Trophoblast cell (in vitro differentiated cells and primary cell): ENCODE measurements around the gene ABI3.
A peak's percentile ranks its signal among the peaks of the same experiment; 100 is the strongest.

Experiments used
- DNase-seq, 2 donors: peaks; one replicate each; pipeline ENCODE4 v3.0.0-alpha.2; 2016
- H2AFZ ChIP-seq: 2 replicates; pipeline ENCODE4 v1.6.1; 2013; ENCODE audit warnings: low read length, moderate library complexity, mild to moderate bottlenecking; ENCODE audit not compliant: insufficient read depth, poor library complexity
- H2AK5ac ChIP-seq: 2 replicates; pipeline ENCODE4 v1.6.1; 2013; ENCODE audit warnings: mild to moderate bottlenecking, low read length
- H2BK120ac ChIP-seq: 2 replicates; pipeline ENCODE4 v1.6.1; 2013; ENCODE audit warnings: low read length, mild to moderate bottlenecking, moderate library complexity; ENCODE audit not compliant: insufficient read depth, poor library complexity
- H2BK12ac ChIP-seq: 2 replicates; pipeline ENCODE4 v1.6.1; 2013; ENCODE audit warnings: mild to moderate bottlenecking, low read length, moderate library complexity
- H2BK5ac ChIP-seq: 2 replicates; pipeline ENCODE4 v1.6.1; 2013; ENCODE audit warnings: low read length, low read depth, moderate library complexity, mild to moderate bottlenecking; ENCODE audit not compliant: poor library complexity
- H3K14ac ChIP-seq: 2 replicates; pipeline ENCODE4 v1.6.1; 2013; ENCODE audit warnings: mild to moderate bottlenecking, low read length
- H3K18ac ChIP-seq: 2 replicates; pipeline ENCODE4 v1.6.1; 2013; ENCODE audit warnings: mild to moderate bottlenecking, low read length
- H3K23ac ChIP-seq: 2 replicates; pipeline ENCODE4 v1.6.1; 2013; ENCODE audit warnings: low read length
- H3K27ac ChIP-seq: 2 replicates; pipeline ENCODE4 v1.5.1; 2013; ENCODE audit warnings: low read depth, mild to moderate bottlenecking, inconsistent platforms, low read length, moderate library complexity
- H3K27me3 ChIP-seq: 2 replicates; pipeline ENCODE4 v1.6.1; 2013; ENCODE audit warnings: inconsistent platforms, mild to moderate bottlenecking, low read length, moderate library complexity; ENCODE audit not compliant: insufficient read depth
- H3K36me3 ChIP-seq, 2 experiments: 1 replicate in 1 of 2; 2 replicates in 1 of 2; pipeline ENCODE4 v1.6.1; 2013; ENCODE audit warnings: low read length in 2 of 2, mild to moderate bottlenecking in 2 of 2, moderate library complexity in 1 of 2; ENCODE audit not compliant: insufficient read depth in 2 of 2, control insufficient read depth in 1 of 2
- H3K4ac ChIP-seq: 2 replicates; pipeline ENCODE4 v1.6.1; 2013; ENCODE audit warnings: low read depth, mild to moderate bottlenecking, low read length, moderate library complexity
- H3K4me1 ChIP-seq, 2 experiments: 1 replicate in 1 of 2; 2 replicates in 1 of 2; pipeline ENCODE4 v1.6.1; 2013; ENCODE audit warnings: low read length in 2 of 2, mild to moderate bottlenecking in 2 of 2, moderate library complexity in 1 of 2; ENCODE audit not compliant: insufficient read depth in 2 of 2, control insufficient read depth in 1 of 2
- H3K4me2 ChIP-seq: 2 replicates; pipeline ENCODE4 v1.6.1; 2013; ENCODE audit warnings: inconsistent platforms, mild to moderate bottlenecking, low read length, moderate library complexity
- H3K4me3 ChIP-seq: 2 replicates; pipeline ENCODE4 v1.5.1; 2013; ENCODE audit warnings: mild to moderate bottlenecking, low read depth, low read length, inconsistent platforms
- H3K79me1 ChIP-seq: one replicate; pipeline ENCODE4 v1.6.1; 2013; ENCODE audit warnings: low read length
- H3K79me2 ChIP-seq: 2 replicates; pipeline ENCODE4 v1.6.1; 2013; ENCODE audit warnings: low read length, mild to moderate bottlenecking; ENCODE audit not compliant: control insufficient read depth, insufficient read depth, poor library complexity
- H3K9ac ChIP-seq: 2 replicates; pipeline ENCODE4 v1.6.1; 2013; ENCODE audit warnings: mild to moderate bottlenecking, low read length
- H3K9me3 ChIP-seq: 2 replicates; pipeline ENCODE4 v1.6.1; 2013; ENCODE audit warnings: low read depth, mild to moderate bottlenecking, control low read depth, inconsistent platforms, low read length; ENCODE audit not compliant: insufficient read depth
- H4K12ac ChIP-seq: 2 replicates; pipeline ENCODE4 v1.6.1; 2013; ENCODE audit warnings: low read depth, mild to moderate bottlenecking, low read length, moderate library complexity
- H4K8ac ChIP-seq: 2 replicates; pipeline ENCODE4 v1.6.1; 2013; ENCODE audit warnings: low read depth, mild to moderate bottlenecking, low read length, moderate library complexity
- H4K91ac ChIP-seq: one replicate; pipeline ENCODE4 v1.6.1; 2013; ENCODE audit warnings: low read depth, mild to moderate bottlenecking, low read length, moderate library complexity
- WGBS: extraction: QIAGEN DNeasy Blood & Tissue Kit; methylation state at CpG from one replicate; pipeline ENCODE4 v1.1.7; 2013; ENCODE audit warnings: missing lambda C conversion rate; ENCODE audit not compliant: insufficient read length, insufficient coverage; ENCODE audit errors: extremely low coverage; 5-methylcytosine and 5-hydroxymethylcytosine counted together

Gene ABI3

GRCh38 chr17:49255125-49255524, 44.6 kb downstream of the ABI3 start:
- H2AFZ ChIP-seq: no peak overlapping the region
- H2AK5ac ChIP-seq: no peak overlapping the region
- H3K27me3 ChIP-seq: no peaks in the 10 kb centered on the region
- no peaks in the 10 kb centered on the region for H3K79me2 ChIP-seq
- H3K4me1 ChIP-seq: peaks cover 6 to 10% of the 10 kb centered on the region in 2 experiments
- no peak for DNase-seq
- H4K91ac ChIP-seq: no peak overlapping the region
- H3K4me2 ChIP-seq: no peak overlapping the region
- no peak overlapping the region for H3K9ac ChIP-seq
- H3K79me1 ChIP-seq: peaks cover 7% of the 10 kb centered on the region
- H3K27ac ChIP-seq: no peak overlapping the region
- H3K14ac ChIP-seq: no peak overlapping the region
- no peak overlapping the region for H2BK12ac ChIP-seq
- H4K8ac ChIP-seq: no peak overlapping the region
- H3K36me3 ChIP-seq: no peaks in the 10 kb centered on the region
- no peak overlapping the region for H2BK120ac ChIP-seq
- no peak overlapping the region for H4K12ac ChIP-seq
- H3K9me3 ChIP-seq: no peaks in the 10 kb centered on the region
- H3K4me3 ChIP-seq: no peak overlapping the region
- no peak overlapping the region for H3K4ac ChIP-seq
- H2BK5ac ChIP-seq: no peak overlapping the region
- no peak overlapping the region for H3K23ac ChIP-seq
- H3K18ac ChIP-seq: no peak overlapping the region
- WGBS: no CpG with 5 or more reads among the region's 5 CpGs

DNA sequence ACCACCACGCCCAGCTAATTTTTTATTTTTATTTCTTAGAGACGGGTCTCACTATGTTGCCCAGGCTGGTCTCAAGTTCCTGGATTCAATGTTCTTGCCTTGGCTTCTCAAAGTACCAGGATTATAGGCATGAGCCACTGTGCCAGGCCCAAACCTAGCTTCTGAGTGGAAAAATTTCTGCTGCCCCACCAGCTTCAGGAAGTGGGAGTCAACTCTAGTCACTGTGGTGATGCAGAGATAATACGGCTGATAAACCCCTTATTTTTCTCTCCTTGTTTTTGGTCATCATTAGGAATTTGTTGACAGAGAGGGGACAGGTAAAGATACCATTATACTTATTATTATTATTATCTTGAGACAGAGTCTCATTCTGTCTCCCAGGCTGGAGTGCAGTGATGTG, 47.9 kb downstream of the ABI3 start:
- H3K79me2 ChIP-seq: peaks cover 4% of the 10 kb centered on the region
- no peak overlapping the region for H2AFZ ChIP-seq
- H3K9ac ChIP-seq: no peak overlapping the region
- peak overlapping the region; percentile 24 for H2BK120ac ChIP-seq
- H2BK12ac ChIP-seq: no peak overlapping the region
- H4K8ac ChIP-seq: no peak overlapping the region
- H3K23ac ChIP-seq: no peak overlapping the region
- H2AK5ac ChIP-seq: no peak overlapping the region
- no peak overlapping the region for H2BK5ac ChIP-seq
- no peak overlapping the region for H3K4me2 ChIP-seq
- H3K4me1 ChIP-seq: peaks cover 15 to 16% of the 10 kb centered on the region in 2 experiments
- no peak overlapping the region for H3K18ac ChIP-seq
- no peak overlapping the region for H3K14ac ChIP-seq
- no peaks in the 10 kb centered on the region for H3K36me3 ChIP-seq
- no peak overlapping the region for H4K12ac ChIP-seq
- H3K9me3 ChIP-seq: no peaks in the 10 kb centered on the region
- WGBS: no CpG with 5 or more reads among the region's 3 CpGs
- peaks cover 17% of the 10 kb centered on the region for H3K79me1 ChIP-seq
- no peak overlapping the region for H4K91ac ChIP-seq
- no peak overlapping the region for H3K27ac ChIP-seq
- DNase-seq: no peak
- no peak overlapping the region for H3K4ac ChIP-seq
- no peaks in the 10 kb centered on the region for H3K27me3 ChIP-seq
- no peak overlapping the region for H3K4me3 ChIP-seq

DNA sequence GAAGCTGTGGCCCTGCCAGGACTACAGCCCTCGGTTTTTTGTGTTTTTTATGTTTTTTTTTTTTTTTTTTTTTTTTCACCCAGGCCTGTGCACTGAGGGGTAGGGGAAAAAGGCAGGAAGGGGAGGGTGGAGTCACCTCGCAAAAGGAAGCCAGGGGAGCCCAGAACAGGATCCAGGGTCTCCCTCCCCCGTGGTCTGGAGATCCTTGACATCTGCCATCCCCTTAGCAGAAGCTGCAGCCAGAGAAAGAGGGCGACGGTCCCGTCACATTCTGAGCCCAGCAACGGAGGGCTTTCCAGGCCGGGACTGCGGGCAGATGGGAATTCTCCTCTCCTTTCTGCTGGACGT, 49.1 kb downstream of the ABI3 start:
- Histone ChIP-seq H4K12ac (peak overlapping the region; percentile 67), H3K79me1 (peaks cover 17% of the 10 kb centered on the region), H2BK120ac (peak overlapping the region; percentile 84), H3K4me2 (peak overlapping the region; percentile 71), H3K4me3 (no peak overlapping the region), H3K4ac (peak overlapping the region; percentile 76), H3K27ac (peak overlapping the region; percentile 95), H3K27me3 (no peaks in the 10 kb centered on the region), H4K8ac (peak overlapping the region; percentile 84), H3K14ac (peak overlapping the region; percentile 61), H2AFZ (peak overlapping the region; percentile 82), H3K18ac (peak overlapping the region; percentile 45), H3K79me2 (peaks cover 4% of the 10 kb centered on the region), H3K4me1 (peaks cover 15 to 16% of the 10 kb centered on the region in 2 experiments), H3K23ac (no peak overlapping the region), H3K9ac (no peak overlapping the region), H2AK5ac (peak overlapping the region; percentile 26), H3K9me3 (no peaks in the 10 kb centered on the region), H3K36me3 (no peaks in the 10 kb centered on the region), H2BK12ac (peak overlapping the region; percentile 63), H4K91ac (peak overlapping the region; percentile 98), H2BK5ac (peak overlapping the region; percentile 95)
- no CpG with 5 or more reads among the region's 10 CpGs for WGBS
- DNase-seq: no peak

DNA sequence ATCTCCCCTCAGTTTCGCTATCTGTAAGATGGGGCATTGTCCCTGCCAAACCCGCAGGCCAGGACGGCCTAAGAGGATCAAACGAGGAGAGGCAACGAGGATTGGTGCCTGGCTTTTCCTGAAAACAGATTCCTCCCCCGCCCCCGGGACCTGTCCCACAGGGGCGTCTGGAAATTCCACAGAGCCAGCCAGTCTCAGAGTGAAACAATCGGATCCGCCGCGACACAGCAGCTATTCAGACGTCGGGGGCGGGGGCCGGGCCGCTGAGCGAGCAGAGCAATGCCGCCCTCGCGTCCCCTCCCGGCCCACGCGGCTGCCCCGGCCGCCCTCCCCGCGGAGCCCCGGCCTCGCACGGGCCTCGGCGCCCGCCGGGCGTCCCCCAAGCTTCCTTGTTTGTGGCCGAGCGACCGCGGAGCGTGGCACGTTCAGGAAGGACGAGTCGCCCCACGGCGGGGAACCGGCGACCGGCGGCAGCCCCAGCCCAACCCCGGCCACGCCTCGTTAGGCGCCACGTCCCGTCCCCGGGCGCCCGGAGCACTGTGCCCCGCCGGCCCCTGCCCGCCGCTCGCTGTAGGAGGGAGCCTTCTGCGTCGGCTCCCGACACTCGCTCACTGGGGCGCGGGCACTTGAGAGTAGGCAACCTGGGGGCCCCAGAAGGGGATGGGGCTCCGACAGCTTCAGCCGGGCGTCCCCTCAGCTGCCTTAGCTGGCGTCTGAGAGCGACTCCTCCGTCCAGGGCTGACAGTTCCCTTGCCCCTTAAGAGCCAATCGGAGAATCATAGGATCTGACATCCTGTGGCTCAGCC, 49.7 kb downstream of the ABI3 start:
- H4K12ac ChIP-seq: peak overlapping the region; percentile 89
- peak overlapping the region; percentile 97 for H2BK120ac ChIP-seq
- peak overlapping the region; percentile 90 for H3K18ac ChIP-seq
- H3K4me3 ChIP-seq: peak overlapping the region; percentile 66
- no CpG with 5 or more reads among the region's 77 CpGs for WGBS
- H3K14ac ChIP-seq: peak overlapping the region; percentile 71
- H3K27ac ChIP-seq: peak overlapping the region; percentile 95
- peak overlapping the region; percentile 64 for H3K9ac ChIP-seq
- peak overlapping the region; percentile 95 for H2BK5ac ChIP-seq
- no peaks in the 10 kb centered on the region for H3K9me3 ChIP-seq
- peak overlapping the region; percentile 86 for H2BK12ac ChIP-seq
- no peak overlapping the region for H3K23ac ChIP-seq
- peak overlapping the region; percentile 98 for H4K91ac ChIP-seq
- H3K79me1 ChIP-seq: peaks cover 17% of the 10 kb centered on the region
- H3K4ac ChIP-seq: peak overlapping the region; percentile 76
- H3K36me3 ChIP-seq: no peaks in the 10 kb centered on the region
- peak overlapping the region; percentile 60 for H2AK5ac ChIP-seq
- H4K8ac ChIP-seq: peak overlapping the region; percentile 95
- peak overlapping the region; percentile 82 for H2AFZ ChIP-seq
- H3K79me2 ChIP-seq: peaks cover 4% of the 10 kb centered on the region
- H3K4me2 ChIP-seq: peak overlapping the region; percentile 71
- H3K4me1 ChIP-seq: peaks cover 15 to 16% of the 10 kb centered on the region in 2 experiments
- no peaks in the 10 kb centered on the region for H3K27me3 ChIP-seq
- peak; percentile 75 to 78 for DNase-seq
